Stimulated activated CD4-positive, alpha-beta T cell treated with anti-CD3 and anti-CD28 coated beads, TNF-alpha, amount 100 ng/mL, for 1 hour (primary cell): ENCODE measurements around the gene CCL26.
"Not testable (repeated sequence)": the region's sequence is repeated elsewhere in the genome, so short reads cannot be mapped to it uniquely, and the experiment has no call there.

Experiments used
- DNase-seq, 3 donors: peaks; one replicate each; pipeline ENCODE4 v3.0.0-alpha.2; 2020; ENCODE audit warnings: low read depth in 3 of 3, low spot score in 1 of 3

Gene CCL26

GRCh38 chr7:75793676-75794075 is 21.7 kb upstream of the CCL26 start:
- no peak for DNase-seq

GRCh38 chr7:75792567-75792966 is 20.6 kb upstream of the CCL26 start:
- DNase-seq = not testable (repeated sequence)

- no peak for DNase-seq
These were observed 17.4 kb upstream of the CCL26 start for GRCh38 chr7:75789361-75789924.

- not testable (repeated sequence) for DNase-seq
These were observed 16.3 kb upstream of the CCL26 start for GRCh38 chr7:75788154-75788847.

- not testable (repeated sequence) for DNase-seq
These were observed 11.0 kb upstream of the CCL26 start for GRCh38 chr7:75783058-75783457.

GRCh38 chr7:75780647-75781273 is 8.7 kb upstream of the CCL26 start:
- DNase-seq = not testable (repeated sequence)

DNA sequence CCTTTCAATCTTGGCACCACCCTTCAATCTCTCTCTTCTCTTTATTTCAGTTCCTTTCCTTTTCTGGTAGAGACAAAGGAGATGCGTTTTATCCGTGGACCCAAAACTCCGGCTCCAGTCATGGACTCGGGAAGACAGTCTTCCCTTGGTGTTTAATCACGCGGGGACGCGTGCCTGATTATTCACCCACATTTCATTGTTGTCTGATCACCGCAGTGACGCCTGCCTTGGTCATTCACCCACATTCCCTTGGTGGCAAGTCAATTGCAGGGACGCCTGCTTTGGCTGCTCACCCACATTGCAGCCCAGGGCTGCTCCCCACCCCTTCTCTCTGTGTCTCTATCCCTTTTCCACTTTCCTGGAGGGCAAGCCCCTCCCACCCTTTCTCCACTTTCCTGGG is 7.5 kb upstream of the CCL26 start:
- DNase-seq = not testable (repeated sequence)

- DNase-seq = not testable (repeated sequence)
These were observed 7.0 kb upstream of the CCL26 start for GRCh38 chr7:75779035-75779434.

- DNase-seq = peak; percentile 8 to 24 (median 12)
These were observed 4.4 kb upstream of the CCL26 start for GRCh38 chr7:75776295-75776971.

- not testable (repeated sequence) for DNase-seq
These were observed 1.9 kb upstream of the CCL26 start for GRCh38 chr7:75773958-75774357.

GRCh38 chr7:75771224-75771623 is 787 bp downstream of the CCL26 start:
- DNase-seq = no peak

DNA sequence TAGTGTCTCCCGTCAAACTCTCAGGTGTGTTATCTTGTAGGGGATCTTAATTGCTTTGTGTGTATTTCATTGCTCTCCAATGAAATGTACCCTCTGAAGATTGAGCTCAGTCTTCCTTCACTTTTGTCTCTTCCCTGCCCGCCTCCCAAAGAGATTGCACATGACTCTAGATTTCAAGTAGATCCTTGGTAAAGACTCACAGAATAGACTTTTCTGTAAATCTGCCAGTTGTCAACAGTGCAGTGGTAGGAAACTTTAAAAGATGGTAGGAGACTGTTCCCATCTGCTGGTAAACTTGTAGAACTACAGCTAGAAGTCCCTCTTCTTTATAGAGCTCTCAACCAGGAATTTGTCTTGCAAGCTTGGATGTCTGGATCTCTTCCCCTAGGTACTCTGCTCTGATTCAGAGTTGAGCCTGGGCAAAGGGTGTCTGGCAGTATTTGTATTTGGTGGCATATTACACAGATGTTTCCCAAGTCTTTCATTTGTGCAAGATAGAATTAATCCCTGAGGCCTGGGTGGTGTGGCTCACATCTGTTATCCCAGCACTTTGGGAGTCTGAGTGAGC is 9.6 kb downstream of the CCL26 start:
- DNase-seq = no peak

DNA sequence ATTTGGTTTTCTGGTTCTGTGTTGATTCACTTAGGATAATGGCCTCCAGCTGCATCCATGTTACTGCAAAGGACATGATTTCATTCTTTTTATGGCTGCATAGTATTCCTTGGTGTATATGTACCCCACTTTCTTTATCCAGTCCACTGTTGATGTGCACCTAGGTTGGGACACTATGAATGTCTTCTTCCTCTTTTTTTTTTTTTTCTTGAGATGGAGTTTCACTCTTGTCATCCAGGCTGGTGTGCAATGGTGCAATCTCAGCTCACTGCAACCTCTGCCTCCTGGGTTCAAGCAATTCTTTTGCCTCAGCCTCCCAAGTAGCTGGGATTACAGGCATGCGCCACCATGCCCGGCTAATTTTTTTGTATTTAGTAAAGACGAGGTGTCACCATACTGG is 10.2 kb downstream of the CCL26 start:
- DNase-seq = not testable (repeated sequence)

DNA sequence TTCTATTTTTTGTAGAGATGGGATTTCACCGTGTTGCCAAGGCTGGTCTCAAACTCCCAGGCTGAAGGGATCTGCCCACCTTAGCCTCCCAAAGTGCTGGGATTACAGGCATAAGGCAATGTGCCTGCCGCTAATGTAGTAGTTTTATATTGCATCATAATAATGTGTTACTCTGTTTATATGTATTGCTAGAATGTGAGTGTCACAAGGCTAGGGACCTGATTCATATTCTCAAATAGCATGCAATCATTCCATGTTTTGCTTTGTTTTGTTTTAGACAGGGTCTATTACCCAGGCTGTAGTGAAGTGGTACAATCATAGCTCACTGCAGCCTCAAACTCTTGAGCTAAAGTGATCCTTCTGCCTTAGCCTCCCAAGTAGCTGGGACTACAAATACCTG is 13.5 kb downstream of the CCL26 start:
- no peak for DNase-seq

GRCh38 chr7:75757860-75758259 is 14.2 kb downstream of the CCL26 start:
- DNase-seq = no peak

DNA sequence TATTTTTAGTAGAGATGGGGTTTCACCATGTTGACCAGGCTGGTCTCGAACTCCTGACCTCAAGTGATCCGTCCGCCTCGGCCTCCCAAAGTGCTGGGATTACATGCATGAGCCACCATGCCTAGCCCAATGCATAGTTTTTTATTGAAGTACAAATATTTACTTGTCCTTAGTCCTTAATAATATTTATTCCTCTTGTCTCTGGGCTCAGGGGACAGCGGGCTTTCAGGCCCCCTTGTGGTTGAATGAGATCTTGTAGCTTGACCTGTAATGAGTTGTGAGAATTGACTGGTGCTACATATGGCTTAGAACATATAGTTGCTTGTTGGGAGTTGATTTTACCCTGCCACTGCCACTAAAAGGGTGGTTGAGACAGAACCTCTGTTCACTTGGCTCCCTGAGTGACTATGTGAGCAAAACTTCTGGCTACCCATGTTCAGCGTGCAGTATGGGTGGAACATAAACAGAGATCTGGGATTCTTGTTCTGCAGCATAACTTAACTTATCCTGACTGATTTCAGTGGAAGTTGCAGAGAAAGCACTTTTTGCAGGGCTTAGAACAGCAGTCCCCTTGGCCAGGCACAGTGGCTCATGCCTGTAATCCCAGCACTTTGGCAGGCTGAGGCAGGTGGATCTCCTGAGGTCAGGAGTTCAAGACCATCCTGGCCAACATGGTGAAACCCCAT is 14.9 kb downstream of the CCL26 start:
- DNase-seq = no peak

DNA sequence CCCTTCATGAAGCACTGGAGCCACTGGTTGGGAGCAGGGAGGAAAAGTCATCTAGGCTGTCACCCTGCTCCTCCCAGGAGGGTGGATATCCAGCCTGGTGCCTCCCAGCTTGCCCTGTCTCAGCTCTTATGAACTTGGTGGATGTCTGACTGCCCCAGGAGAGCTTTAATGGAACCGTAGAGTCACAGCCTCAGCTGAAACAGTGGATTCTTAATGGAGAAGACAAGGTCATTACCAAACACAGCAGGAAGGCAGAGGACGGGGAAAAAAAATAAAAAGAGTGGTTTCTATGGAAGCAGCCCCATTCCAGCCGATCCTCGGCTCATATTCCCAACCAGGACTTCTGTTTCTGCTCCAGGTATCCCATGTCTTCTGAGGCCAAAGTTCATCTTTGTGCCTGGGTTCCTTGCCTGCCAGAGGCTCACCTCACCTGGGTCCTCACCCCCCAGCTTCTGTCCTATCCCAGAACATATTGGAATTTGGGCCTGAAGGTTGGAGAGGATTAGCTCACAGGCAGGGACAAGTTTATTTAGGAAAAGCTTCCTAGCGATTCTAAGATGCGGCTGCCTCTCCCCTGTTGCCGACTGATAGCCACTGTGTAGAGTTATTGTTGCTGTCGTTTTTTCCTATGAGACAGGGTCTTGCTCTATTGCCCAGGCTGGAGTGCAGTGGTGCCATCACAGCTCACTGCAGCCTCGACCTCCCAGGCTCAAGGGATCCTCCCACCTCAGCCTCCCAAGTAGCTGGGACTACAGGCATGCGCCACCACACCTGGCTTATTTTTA is 15.6 kb downstream of the CCL26 start:
- no peak for DNase-seq

DNA sequence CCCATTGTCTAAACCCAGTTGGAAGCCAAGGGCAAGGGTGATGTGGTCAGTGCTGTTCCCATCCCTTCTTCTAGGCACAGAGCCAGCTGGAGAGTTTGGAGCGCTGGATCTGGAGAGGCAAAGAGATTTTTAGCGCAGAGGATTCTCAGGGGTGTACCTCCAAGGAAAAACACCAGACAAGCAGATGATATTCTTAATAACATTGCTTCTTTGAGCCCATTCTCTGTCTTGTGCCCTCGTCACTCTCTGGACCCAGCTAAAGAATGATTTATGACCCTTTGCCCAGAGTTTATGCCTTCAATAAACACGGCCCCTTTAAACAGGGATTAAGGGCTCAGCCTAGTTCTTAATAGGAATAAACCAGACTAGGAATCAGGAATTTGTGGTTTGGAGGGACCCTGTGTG is 28.6 kb downstream of the CCL26 start:
- no peak for DNase-seq

DNA sequence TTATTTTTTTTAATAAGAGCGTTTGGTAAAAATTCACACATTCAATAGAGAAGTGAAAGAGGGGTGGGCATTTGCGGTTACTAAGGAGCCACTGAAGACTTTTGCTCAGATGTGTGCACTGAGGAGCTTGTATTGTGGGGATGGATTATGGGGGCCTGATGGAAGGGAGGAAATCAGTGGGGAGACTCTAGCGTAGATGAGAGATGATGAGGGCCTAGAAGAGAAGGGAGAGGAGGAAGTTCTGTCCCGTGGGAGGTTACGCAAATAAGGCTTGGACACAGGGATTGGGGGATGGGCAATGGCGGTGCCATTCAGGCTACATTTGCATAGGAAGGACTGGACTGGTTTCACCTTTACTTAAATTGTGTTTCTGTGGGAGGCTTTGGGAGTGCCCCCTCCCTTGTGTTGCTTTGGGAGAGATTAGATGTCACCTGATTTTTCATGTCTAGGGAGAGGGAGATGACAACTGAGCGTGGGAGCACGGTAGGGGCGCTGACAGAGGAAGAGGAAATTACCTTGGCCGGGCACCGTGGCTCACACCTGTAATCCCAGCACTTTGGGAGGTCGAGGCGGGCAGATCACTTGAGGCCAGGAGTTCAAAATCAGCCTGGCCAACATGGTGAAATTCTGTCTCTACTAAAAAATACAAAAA is 31.0 kb downstream of the CCL26 start:
- DNase-seq = no peak
